PC-9 (cell line): Measurements from ENCODE around the gene PDE7B. TPM values are rescaled to one million over a fixed set of nuclear protein-coding genes. Genes with fewer than 3 reads are reported as not detected.

ENCODE experiments used
- BruUV-seq: library from RNA; stranded (reverse); fragments of 400-500 nt; replicated peaks from 2 replicates; lab custom pipeline; 2021; lab: Mats Ljungman, UMichigan
- CTCF ChIA-PET: fragments of 300-600 bp; sonication (Branson Sonifier 250); formaldehyde crosslinking; loops from one replicate; lab custom pipeline; 2022; ENCODE audit warnings: antibody characterized with exemption; lab: Charles Lee
- POLR2A ChIA-PET: fragments of 300-600 bp; sonication (Branson Sonifier 250); formaldehyde crosslinking; loops from one replicate; lab custom pipeline; 2022; ENCODE audit warnings: antibody characterized with exemption; ENCODE audit not compliant: unreplicated experiment; lab: Charles Lee
- DNase-seq, 2 experiments: peaks; one replicate each; pipeline versions ENCODE4 v3.0.0 to v3.0.0-alpha.2; 2015 to 2022; ENCODE audit warnings: mixed read lengths in 1 of 2
- H2AFZ ChIP-seq: fragments of 200-600 bp; sonication (generic); 2 replicates; pipeline ENCODE4 v1.8.1; 2017; ENCODE audit warnings: antibody characterized with exemption
- H3F3A ChIP-seq: fragments of 200-600 bp; sonication (generic); 2 replicates; pipeline ENCODE4 v1.8.1; 2017; ENCODE audit warnings: antibody characterized with exemption, mild to moderate bottlenecking, low read depth; ENCODE audit not compliant: insufficient read depth
- H3K27ac ChIP-seq: fragments of 200-600 bp; sonication (generic); 2 replicates; pipeline ENCODE4 v1.6.1; 2016; ENCODE audit warnings: mixed run types
- H3K27me3 ChIP-seq: fragments of 200-600 bp; sonication (generic); 2 replicates; pipeline ENCODE4 v1.6.1; 2016; ENCODE audit warnings: low read depth, mixed run types; ENCODE audit not compliant: insufficient read depth
- H3K36me3 ChIP-seq: fragments of 200-600 bp; sonication (generic); 2 replicates; pipeline ENCODE4 v1.6.1; 2016; ENCODE audit warnings: low read depth, mixed run types
- H3K4me1 ChIP-seq: fragments of 200-600 bp; sonication (generic); replicated peaks from 2 replicates; pipeline ENCODE4 v1.6.1; 2016; ENCODE audit warnings: mixed run types; ENCODE audit not compliant: insufficient read depth
- H3K4me2 ChIP-seq: fragments of 200-600 bp; sonication (generic); 2 replicates; pipeline ENCODE4 v1.6.1; 2017; ENCODE audit warnings: mixed run types
- H3K4me3 ChIP-seq: fragments of 200-600 bp; sonication (generic); 2 replicates; pipeline ENCODE4 v1.6.1; 2016; ENCODE audit warnings: mixed run types
- H3K79me2 ChIP-seq: fragments of 200-600 bp; sonication (generic); 2 replicates; pipeline ENCODE4 v1.6.1; 2017; ENCODE audit warnings: low read depth, mixed run types
- H3K9me2 ChIP-seq: fragments of 200-600 bp; sonication (generic); 2 replicates; pipeline ENCODE4 v1.8.1; 2017; ENCODE audit warnings: mild to moderate bottlenecking; ENCODE audit not compliant: insufficient read depth
- H3K9me3 ChIP-seq: fragments of 200-600 bp; sonication (generic); 2 replicates; pipeline ENCODE4 v1.8.1; 2016; ENCODE audit warnings: low read depth; ENCODE audit not compliant: insufficient read depth
- H4K20me1 ChIP-seq: fragments of 200-600 bp; sonication (generic); 2 replicates; pipeline ENCODE4 v1.8.1; 2017; ENCODE audit not compliant: insufficient read depth
- CTCF ChIP-seq: fragments of 200-600 bp; sonication (generic); conservative IDR thresholded peaks from 2 replicates; pipeline ENCODE4 v1.6.1; 2017; ENCODE audit warnings: mixed run types, antibody characterized with exemption, mild to moderate bottlenecking, moderate library complexity
- EZH2 ChIP-seq: fragments of 200-600 bp; sonication (generic); IDR thresholded peaks from 2 replicates; pipeline ENCODE4 v1.8.0; 2017; ENCODE audit warnings: antibody characterized with exemption, low read depth
- intact Hi-C: fragments of 100-400 bp; cut with micrococcal nuclease; formaldehyde crosslinking; loops from one replicate; pipeline ENCODE4 v1.10.0; 2022; ENCODE audit not compliant: unreplicated experiment
- total RNA-seq: library from RNA; stranded (reverse); gene quantifications from 2 replicates; pipeline ENCODE4 v1.2.3, GENCODE V29; 2021

PDE7B gene
- total RNA-seq, 1 experiment from 2014 or later: 0.31 TPM

- no TSS peak for BruUV-seq
- no peaks in the 10 kb centered on the region for H3F3A ChIP-seq
- DNase-seq: no peak
- TF ChIP-seq EZH2 (no peak), CTCF (no peak)
- no peaks in the 10 kb centered on the region; the same call in 1 of the 2 replicates for H3K9me2 ChIP-seq
- H3K4me1 ChIP-seq: no peaks in the 10 kb centered on the region
- no peaks in the 10 kb centered on the region for H3K79me2 ChIP-seq
- H3K4me2 ChIP-seq: no peak overlapping the region
- no peak overlapping the region for H3K27ac ChIP-seq
- intact Hi-C loops: no loop called here
- H3K27me3 ChIP-seq: no peaks in the 10 kb centered on the region
- CTCF ChIA-PET: no interaction called here
- H3K36me3 ChIP-seq: no peaks in the 10 kb centered on the region
- H3K4me3 ChIP-seq: no peak overlapping the region
- POLR2A ChIA-PET: no interaction called here
- no peaks in the 10 kb centered on the region for H3K9me3 ChIP-seq
- no peaks in the 10 kb centered on the region for H4K20me1 ChIP-seq
- no peak overlapping the region for H2AFZ ChIP-seq
Observed at GRCh38 chr6:136188486-136188885, 337.0 kb downstream of the PDE7B start.

DNA sequence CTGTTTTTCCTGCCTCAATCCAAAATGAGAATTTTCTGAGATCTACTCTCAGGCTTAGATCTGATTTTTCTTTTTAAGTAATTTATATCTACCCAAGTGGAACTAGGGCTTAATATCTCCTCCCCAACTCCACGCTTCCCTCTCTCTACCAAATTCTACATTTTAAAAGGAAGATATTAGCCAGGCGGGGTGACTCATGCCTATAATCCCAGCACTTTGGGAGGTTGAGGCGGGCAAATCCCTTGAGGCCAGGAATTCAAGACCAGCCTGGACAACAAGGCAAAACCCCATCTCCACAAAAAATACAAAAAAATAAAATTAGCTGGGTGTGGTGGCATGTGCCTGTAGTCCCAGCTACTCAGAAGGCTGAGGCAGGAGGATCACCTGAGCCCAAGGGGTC lies 337.6 kb downstream of the PDE7B start:
- H4K20me1 ChIP-seq: no peaks in the 10 kb centered on the region
- no TSS peak for BruUV-seq
- no peak for TF ChIP-seq EZH2
- no peak for TF ChIP-seq CTCF
- no peaks in the 10 kb centered on the region for H3K36me3 ChIP-seq
- intact Hi-C loops: no loop called here
- no peaks in the 10 kb centered on the region for H3K9me3 ChIP-seq
- ChIA-PET CTCF (no interaction called here), POLR2A (interaction anchor here (0.5 kb wide), 1 partner anchor 808 kb away, joined by 5 read pairs; no protein-coding TSS in a partner anchor)
- no peak overlapping the region for H3K4me3 ChIP-seq
- H3F3A ChIP-seq: no peaks in the 10 kb centered on the region
- no peaks in the 10 kb centered on the region for H3K79me2 ChIP-seq
- no peaks in the 10 kb centered on the region; the same call in 1 of the 2 replicates for H3K9me2 ChIP-seq
- no peak for DNase-seq
- no peak overlapping the region for H3K4me2 ChIP-seq
- no peaks in the 10 kb centered on the region for H3K27me3 ChIP-seq
- H3K27ac ChIP-seq: no peak overlapping the region
- no peaks in the 10 kb centered on the region for H3K4me1 ChIP-seq
- no peak overlapping the region for H2AFZ ChIP-seq

DNA sequence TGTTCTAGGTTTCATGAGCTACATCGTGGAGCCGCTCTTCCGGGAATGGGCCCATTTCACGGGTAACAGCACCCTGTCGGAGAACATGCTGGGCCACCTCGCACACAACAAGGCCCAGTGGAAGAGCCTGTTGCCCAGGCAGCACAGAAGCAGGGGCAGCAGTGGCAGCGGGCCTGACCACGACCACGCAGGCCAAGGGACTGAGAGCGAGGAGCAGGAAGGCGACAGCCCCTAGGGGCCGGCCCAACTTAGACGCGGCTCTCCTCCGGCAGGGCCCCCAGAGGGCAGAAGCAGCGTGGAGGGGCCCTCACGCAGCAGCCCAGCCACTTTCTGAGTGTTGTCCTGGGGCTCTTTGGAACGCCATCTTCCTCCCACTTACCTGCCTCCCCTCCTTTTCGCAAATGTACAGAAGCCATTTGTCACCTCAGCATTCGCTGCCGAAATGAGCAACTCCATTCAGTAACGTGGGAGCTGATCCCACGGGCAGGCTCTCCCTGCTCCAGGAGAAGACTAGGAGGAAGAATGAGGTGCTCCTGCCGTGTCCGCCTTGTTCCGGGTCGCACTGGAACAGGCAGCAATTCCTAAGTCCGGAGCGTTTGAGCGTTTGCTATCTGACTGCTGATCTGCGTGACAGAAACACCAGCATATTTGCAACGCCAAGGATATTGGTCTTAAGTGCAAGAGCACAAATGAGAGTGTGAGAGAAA lies 340.3 kb downstream of the PDE7B start:
- Histone ChIP-seq H3K79me2 (no peaks in the 10 kb centered on the region), H3K9me2 (no peaks in the 10 kb centered on the region; the same call in 1 of the 2 replicates), H3K27me3 (no peaks in the 10 kb centered on the region), H2AFZ (no peak overlapping the region), H3K4me1 (no peaks in the 10 kb centered on the region), H4K20me1 (no peaks in the 10 kb centered on the region), H3K9me3 (no peaks in the 10 kb centered on the region), H3K4me2 (no peak overlapping the region), H3K36me3 (no peaks in the 10 kb centered on the region), H3F3A (no peaks in the 10 kb centered on the region), H3K4me3 (no peak overlapping the region), H3K27ac (no peak overlapping the region)
- no TSS peak for BruUV-seq
- intact Hi-C loops: no loop called here
- no peak for DNase-seq
- TF ChIP-seq EZH2 (no peak), CTCF (no peak)
- ChIA-PET CTCF (no interaction called here), POLR2A (no interaction called here)
